Adrenal gland (tissue), 5 donors: ENCODE measurements around the gene HHIP.

Experiments used
- CTCF ChIP-seq, 6 experiments: fragments of 450-650 bp in 4 of 6; fragments of 200-600 bp in 2 of 6; sonication (generic) in 1 of 6; IDR thresholded peaks; 1 replicate in 5 of 6; 2 replicates in 1 of 6; pipeline versions ENCODE4 v1.5.1 to v1.8.0; 2016 to 2021; ENCODE audit warnings: antibody characterized with exemption in 6 of 6, mild to moderate bottlenecking in 2 of 6, moderate library complexity in 1 of 6
- POLR2A ChIP-seq, 2 donors: fragments of 450-650 bp; IDR thresholded peaks; one replicate each; pipeline ENCODE4 v1.6.1; 2017; ENCODE audit warnings: antibody characterized with exemption in 2 of 2, mild to moderate bottlenecking in 2 of 2, moderate library complexity in 1 of 2
- donor health status: DM: no; HTN: no; CAD: no.

GRCh38 chr4:144778364-144778763 lies 132.4 kb downstream of the HHIP start:
- TF ChIP-seq CTCF (IDR thresholded peaks at IDR 0.05) (no peak), POLR2A (IDR thresholded peaks at IDR 0.05) (no peak)
